Mononuclear cell (primary cell): Measurements from ENCODE around the gene MAP2K3. TPM values are rescaled to one million over a fixed set of nuclear protein-coding genes. Genes with fewer than 3 reads are reported as not detected.
A peak's percentile ranks its signal among the peaks of the same experiment; 100 is the strongest.

Experiments
- H3K27me3 ChIP-seq: 2 replicates; pipeline ENCODE4 v1.6.0; 2011; ENCODE audit warnings: low read length, control low read depth; ENCODE audit not compliant: insufficient read depth
- H3K4me1 ChIP-seq: 2 replicates; pipeline ENCODE4 v1.5.1; 2011; ENCODE audit warnings: mild to moderate bottlenecking, low read length, control low read depth; ENCODE audit not compliant: insufficient read depth
- H3K4me3 ChIP-seq: 2 replicates; pipeline ENCODE4 v1.5.1; 2011; ENCODE audit warnings: mild to moderate bottlenecking, low read length, moderate library complexity
- H3K9me3 ChIP-seq: 2 replicates; pipeline ENCODE4 v1.5.1; 2011; ENCODE audit warnings: low read depth, mild to moderate bottlenecking, control low read depth, low read length
- total RNA-seq: library from RNA; depleted of rRNA; stranded (reverse); fragments of >200 nt; gene quantifications from one replicate; pipeline ENCODE4 v1.2.3, GENCODE V29; 2012

Gene MAP2K3
- total RNA-seq, 1 donor, result 57.4 TPM

DNA sequence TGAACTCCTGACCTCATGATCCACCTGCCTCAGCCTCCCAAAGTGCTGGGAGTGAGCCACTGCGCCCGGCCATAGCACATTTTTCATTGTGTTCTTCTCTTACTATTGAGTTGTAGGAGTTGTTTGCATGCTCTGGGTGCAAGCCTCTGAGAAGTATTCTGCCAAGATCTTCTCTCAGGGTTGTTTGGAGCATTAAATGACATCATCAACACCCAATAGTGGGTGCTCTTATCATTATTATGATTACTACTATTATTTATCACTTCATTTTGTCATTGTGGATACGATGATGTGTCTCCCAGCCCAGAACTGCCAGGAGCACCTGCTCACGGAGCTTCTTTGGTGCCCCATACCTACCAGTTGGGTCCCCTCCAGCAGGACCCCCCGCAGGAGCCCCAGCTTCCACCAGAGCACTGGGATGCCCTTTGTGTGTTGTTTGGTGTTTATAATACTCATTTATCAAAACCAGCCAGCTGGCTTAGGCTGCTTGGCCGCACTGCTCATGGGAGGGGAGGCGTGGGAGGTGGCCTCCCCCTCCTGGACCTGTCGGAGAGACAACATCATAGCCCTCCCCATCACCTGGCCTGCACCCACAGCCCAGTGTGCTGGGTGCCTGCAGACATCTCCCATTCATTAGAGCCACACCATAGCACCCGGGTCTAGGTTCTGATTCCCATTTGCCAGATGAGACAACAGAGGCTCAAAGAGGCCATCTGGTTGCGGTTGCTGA lies 12.9 kb upstream of the MAP2K3 start:
- no peak overlapping the region for H3K4me3 ChIP-seq

GRCh38 chr17:21272250-21272649 lies 12.3 kb upstream of the MAP2K3 start:
- H3K9me3 ChIP-seq, result no peaks in the 10 kb centered on the region
- H3K4me3 ChIP-seq, result no peak overlapping the region
- no peaks in the 10 kb centered on the region for H3K27me3 ChIP-seq
- H3K4me1 ChIP-seq, result peaks cover 36% of the 10 kb centered on the region

More for the DNA sequence above, 12.9 kb upstream of the MAP2K3 start:
- no peaks in the 10 kb centered on the region for H3K9me3 ChIP-seq
- H3K4me1 ChIP-seq, result peaks cover 35% of the 10 kb centered on the region
- H3K27me3 ChIP-seq, result no peaks in the 10 kb centered on the region

GRCh38 chr17:21272881-21273792 lies 11.4 kb upstream of the MAP2K3 start:
- Histone ChIP-seq H3K9me3 (no peaks in the 10 kb centered on the region), H3K4me3 (no peak overlapping the region), H3K4me1 (peaks cover 36% of the 10 kb centered on the region), H3K27me3 (no peaks in the 10 kb centered on the region)

- Histone ChIP-seq H3K9me3 (no peaks in the 10 kb centered on the region), H3K4me1 (peaks cover 48% of the 10 kb centered on the region), H3K27me3 (no peaks in the 10 kb centered on the region), H3K4me3 (peak overlapping the region; percentile 49)
Measured at GRCh38 chr17:21275047-21275578, 9.4 kb upstream of the MAP2K3 start.

- H3K4me3 ChIP-seq, result peak overlapping the region; percentile 49
- no peaks in the 10 kb centered on the region for H3K9me3 ChIP-seq
- no peaks in the 10 kb centered on the region for H3K27me3 ChIP-seq
- H3K4me1 ChIP-seq, result peaks cover 53% of the 10 kb centered on the region
Measured at GRCh38 chr17:21275579-21276263, 8.8 kb upstream of the MAP2K3 start.

DNA sequence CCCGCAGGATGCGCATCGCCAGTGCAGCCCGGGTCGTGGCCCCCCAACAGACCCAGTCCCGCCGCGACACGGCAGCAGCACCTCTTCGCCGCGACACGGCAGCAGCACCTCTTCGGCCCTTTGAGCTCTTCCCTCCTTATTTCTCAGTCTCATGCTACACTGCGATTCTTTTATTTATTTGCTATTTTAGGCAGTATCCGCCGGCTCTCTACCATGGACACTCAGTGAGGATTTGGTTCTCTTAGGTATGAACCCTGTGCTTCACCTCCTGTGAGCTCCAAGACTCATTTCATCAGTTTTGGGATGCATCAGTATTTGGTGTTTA lies 8.3 kb upstream of the MAP2K3 start:
- no peaks in the 10 kb centered on the region for H3K27me3 ChIP-seq
- H3K9me3 ChIP-seq, result no peaks in the 10 kb centered on the region
- peaks cover 57% of the 10 kb centered on the region for H3K4me1 ChIP-seq
- peak overlapping the region; percentile 49 for H3K4me3 ChIP-seq

- no peak overlapping the region for H3K4me3 ChIP-seq
- peaks cover 68% of the 10 kb centered on the region for H3K4me1 ChIP-seq
- H3K27me3 ChIP-seq, result no peaks in the 10 kb centered on the region
- H3K9me3 ChIP-seq, result no peaks in the 10 kb centered on the region
Measured at GRCh38 chr17:21277332-21277731, 7.2 kb upstream of the MAP2K3 start.

DNA sequence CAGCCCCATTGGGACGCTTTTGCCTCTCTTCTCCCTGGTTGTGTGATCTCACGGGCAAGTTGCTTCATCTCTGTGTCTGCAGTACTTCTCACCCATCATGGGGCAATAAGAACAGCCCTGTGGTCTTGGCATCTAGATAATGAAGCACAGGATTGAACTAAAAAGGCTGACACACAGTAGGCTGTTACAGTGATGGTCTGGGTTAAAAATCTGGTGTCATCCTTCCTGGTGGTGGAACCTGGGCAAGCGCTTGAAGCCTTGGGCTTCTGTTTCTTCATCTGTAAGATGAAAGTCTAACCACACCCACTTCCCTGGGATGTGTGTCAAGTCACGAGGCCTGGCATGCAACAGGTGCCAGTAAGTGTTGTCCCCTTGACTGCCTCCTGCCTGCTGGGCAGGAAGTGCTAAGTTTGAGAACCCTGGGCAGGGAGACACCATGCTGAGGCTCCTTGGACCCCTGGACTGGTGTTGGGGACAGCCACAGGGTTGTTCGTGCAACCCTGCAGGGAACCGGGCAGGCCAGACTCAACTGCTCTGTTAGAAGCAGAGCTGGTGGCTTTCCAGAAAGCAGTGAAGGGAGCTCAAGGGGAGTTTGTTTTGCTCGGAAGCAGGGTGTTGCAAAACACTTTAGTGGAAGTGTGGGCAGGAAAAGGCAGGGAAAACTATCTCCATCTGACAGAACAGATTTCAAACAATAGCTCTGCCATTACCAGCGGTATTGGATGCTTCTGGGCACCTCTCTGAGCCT lies 5.9 kb upstream of the MAP2K3 start:
- H3K27me3 ChIP-seq, result no peaks in the 10 kb centered on the region
- H3K4me3 ChIP-seq, result no peak overlapping the region
- peaks cover 77% of the 10 kb centered on the region for H3K4me1 ChIP-seq
- H3K9me3 ChIP-seq, result no peaks in the 10 kb centered on the region

DNA sequence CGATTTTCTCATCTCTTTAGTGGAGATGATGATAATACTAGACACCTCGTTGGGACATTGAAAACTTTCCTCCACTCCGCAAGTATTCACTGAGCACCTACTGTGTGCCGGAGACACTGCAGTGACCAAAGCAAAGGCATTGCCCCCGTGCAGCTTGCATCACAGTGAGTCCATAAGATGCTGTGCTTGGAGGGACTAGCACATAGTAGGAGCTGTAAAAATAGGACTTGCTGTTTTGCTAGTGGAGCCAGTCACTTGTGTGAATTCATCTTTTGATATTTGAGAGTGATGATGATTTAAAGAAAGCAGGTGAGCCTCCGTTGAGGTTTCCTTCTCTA lies 5.3 kb upstream of the MAP2K3 start:
- H3K27me3 ChIP-seq, result no peaks in the 10 kb centered on the region
- H3K4me3 ChIP-seq, result no peak overlapping the region

GRCh38 chr17:21279582-21279981 lies 4.9 kb upstream of the MAP2K3 start:
- Histone ChIP-seq H3K4me3 (no peak overlapping the region), H3K9me3 (no peaks in the 10 kb centered on the region), H3K27me3 (no peaks in the 10 kb centered on the region), H3K4me1 (peaks cover 83% of the 10 kb centered on the region)

More for the DNA sequence above, 5.3 kb upstream of the MAP2K3 start:
- H3K9me3 ChIP-seq, result no peaks in the 10 kb centered on the region
- H3K4me1 ChIP-seq, result peaks cover 83% of the 10 kb centered on the region

GRCh38 chr17:21280081-21280518 lies 4.4 kb upstream of the MAP2K3 start:
- H3K4me3 ChIP-seq, result no peak overlapping the region
- H3K9me3 ChIP-seq, result no peaks in the 10 kb centered on the region
- peaks cover 80% of the 10 kb centered on the region for H3K4me1 ChIP-seq
- H3K27me3 ChIP-seq, result no peaks in the 10 kb centered on the region

DNA sequence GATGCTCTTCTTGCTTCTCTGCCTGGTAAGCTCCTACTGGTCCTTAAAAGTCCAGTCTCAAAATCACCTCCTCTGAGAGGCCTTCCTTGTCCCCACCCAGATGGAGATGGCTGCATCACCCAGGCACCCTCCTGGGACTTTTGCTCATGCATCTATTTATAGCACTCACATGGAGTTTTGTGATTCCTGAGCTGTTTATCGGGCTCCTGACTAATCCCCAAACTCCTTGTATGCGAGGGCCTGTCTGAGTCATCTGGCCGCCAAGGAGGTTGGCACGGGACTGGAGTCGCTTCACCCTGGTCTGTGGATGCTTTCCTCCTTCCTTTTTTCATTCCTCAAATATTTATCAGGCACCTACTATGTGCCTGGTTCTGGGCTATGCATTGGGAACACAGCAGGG lies 2.3 kb upstream of the MAP2K3 start:
- Histone ChIP-seq H3K4me3 (no peak overlapping the region), H3K27me3 (no peaks in the 10 kb centered on the region), H3K4me1 (peaks cover 79% of the 10 kb centered on the region), H3K9me3 (no peaks in the 10 kb centered on the region)

DNA sequence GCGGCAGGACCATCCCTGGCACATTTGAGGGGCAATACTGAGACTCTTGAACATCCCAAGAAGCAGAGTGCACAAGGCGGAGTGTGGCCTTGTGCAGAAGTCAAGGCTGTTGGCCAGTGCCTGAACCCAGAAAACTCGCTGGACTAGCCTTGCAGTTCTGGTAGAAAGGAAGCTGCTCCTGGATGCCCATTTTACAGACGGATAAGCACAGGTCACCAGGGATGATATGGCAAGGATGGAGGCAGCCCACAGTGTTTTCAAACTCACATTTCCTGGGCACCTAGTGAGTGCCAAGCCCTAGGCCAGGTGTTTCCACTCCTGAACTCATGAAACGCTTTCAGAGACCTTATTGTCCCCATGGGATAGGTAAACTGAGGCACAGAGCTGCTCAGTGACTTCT lies 1.7 kb upstream of the MAP2K3 start:
- no peak overlapping the region for H3K4me3 ChIP-seq
- H3K27me3 ChIP-seq, result no peaks in the 10 kb centered on the region
- H3K4me1 ChIP-seq, result peaks cover 77% of the 10 kb centered on the region
- no peaks in the 10 kb centered on the region for H3K9me3 ChIP-seq

- Histone ChIP-seq H3K4me1 (peaks cover 78% of the 10 kb centered on the region), H3K27me3 (no peaks in the 10 kb centered on the region), H3K9me3 (no peaks in the 10 kb centered on the region), H3K4me3 (peak overlapping the region; percentile 86)
Measured at GRCh38 chr17:21283482-21284318, 811 bp upstream of the MAP2K3 start.
